MM.1S (cell line): Measurements from ENCODE around the gene SENP6.
"Not testable (repeated sequence)": the region's sequence is repeated elsewhere in the genome, so short reads cannot be mapped to it uniquely, and the experiment has no call there.

Experiments used
- EZH2phosphoT487 ChIP-seq: fragments of 300-600 bp; sonication (generic); IDR thresholded peaks from 2 replicates; pipeline ENCODE4 v1.6.1; 2018; ENCODE audit warnings: antibody characterized with exemption, low read length
- TF ChIP-seq, protein P1 (sequence below): fragments of 300-600 bp; sonication (generic); IDR thresholded peaks from 2 replicates; pipeline ENCODE4 v1.5.1; 2016; ENCODE audit warnings: antibody characterized with exemption, low read length, mixed read lengths

- TF ChIP-seq, protein P1, sequence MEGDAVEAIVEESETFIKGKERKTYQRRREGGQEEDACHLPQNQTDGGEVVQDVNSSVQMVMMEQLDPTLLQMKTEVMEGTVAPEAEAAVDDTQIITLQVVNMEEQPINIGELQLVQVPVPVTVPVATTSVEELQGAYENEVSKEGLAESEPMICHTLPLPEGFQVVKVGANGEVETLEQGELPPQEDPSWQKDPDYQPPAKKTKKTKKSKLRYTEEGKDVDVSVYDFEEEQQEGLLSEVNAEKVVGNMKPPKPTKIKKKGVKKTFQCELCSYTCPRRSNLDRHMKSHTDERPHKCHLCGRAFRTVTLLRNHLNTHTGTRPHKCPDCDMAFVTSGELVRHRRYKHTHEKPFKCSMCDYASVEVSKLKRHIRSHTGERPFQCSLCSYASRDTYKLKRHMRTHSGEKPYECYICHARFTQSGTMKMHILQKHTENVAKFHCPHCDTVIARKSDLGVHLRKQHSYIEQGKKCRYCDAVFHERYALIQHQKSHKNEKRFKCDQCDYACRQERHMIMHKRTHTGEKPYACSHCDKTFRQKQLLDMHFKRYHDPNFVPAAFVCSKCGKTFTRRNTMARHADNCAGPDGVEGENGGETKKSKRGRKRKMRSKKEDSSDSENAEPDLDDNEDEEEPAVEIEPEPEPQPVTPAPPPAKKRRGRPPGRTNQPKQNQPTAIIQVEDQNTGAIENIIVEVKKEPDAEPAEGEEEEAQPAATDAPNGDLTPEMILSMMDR: not testable (repeated sequence)
- not testable (repeated sequence) for TF ChIP-seq EZH2phosphoT487
These were observed 31.0 kb upstream of the SENP6 start for GRCh38 chr6:75570671-75571070.
